GM21723 (cell line): ENCODE measurements around the gene SKP2.
"Not testable (repeated sequence)": the region's sequence is repeated elsewhere in the genome, so short reads cannot be mapped to it uniquely, and the experiment has no call there.

Experiments
- ATAC-seq: cut with Tn5 transposase; IDR thresholded peaks from one replicate; pipeline ENCODE4 v1.9.1; 2021; ENCODE audit warnings: mild to moderate bottlenecking, moderate library complexity; ENCODE audit not compliant: unreplicated experiment

Gene SKP2

DNA sequence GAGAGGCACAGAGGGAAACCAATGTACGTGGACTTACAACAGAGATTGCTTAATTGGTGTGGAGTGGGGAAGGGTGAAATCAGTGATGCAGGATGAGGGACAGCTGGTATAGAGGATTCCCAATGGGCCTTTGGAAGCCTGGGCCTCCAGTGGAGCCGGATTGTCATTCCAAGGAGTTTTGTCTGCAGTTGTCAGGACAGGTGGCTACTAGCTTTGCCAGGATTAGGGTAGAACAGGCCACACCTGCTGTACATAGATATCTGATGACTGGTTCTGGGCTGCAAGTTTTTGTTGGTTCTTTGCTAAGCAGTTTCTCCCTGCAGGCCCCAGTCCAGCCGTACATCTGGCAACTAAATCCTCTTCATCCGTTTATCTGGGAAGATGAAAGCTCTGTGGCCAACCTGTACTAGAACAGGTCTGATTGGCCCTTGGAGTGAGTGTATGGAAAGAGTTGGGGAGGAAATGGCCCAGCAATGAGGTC, 4.2 kb downstream of the SKP2 start:
- ATAC-seq: no peak

DNA sequence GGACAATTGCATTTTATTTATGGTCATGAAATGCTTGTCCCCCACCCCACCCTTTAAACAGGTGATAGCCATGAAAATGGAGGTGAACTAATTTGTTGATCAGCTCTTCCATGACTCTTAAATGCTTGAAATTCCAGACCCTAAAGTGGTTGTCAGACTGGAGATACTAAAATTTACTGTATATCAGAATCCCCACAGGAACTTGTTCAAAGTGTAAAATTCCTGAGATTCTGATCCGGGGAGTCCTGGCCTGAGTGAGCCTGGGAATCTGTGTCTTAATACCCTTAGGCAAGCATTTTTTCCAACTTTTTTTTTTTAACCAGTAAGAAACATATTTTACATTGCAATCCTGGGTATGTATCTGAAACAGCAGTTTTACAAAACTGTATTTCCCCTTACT, 4.7 kb downstream of the SKP2 start:
- ATAC-seq: no peak

DNA sequence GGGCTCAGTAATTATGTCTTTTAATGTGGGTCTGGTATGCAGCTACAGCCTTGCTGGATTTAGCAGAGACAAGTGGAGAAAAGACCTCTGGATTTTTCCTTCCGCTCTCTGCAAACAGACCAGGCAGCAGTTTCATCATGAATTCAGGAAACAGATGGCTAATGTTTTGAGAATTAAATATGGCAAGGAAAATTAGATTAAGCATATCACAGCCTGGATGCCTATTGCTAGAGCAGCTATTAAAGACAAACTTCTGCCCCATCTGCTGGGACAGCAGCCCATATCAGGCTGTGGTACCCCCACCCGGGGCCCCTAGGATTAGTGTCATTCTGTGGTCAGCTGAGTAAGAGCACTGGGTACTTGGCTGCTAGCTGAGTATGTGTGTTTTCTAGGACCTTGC, 6.2 kb downstream of the SKP2 start:
- no peak for ATAC-seq

DNA sequence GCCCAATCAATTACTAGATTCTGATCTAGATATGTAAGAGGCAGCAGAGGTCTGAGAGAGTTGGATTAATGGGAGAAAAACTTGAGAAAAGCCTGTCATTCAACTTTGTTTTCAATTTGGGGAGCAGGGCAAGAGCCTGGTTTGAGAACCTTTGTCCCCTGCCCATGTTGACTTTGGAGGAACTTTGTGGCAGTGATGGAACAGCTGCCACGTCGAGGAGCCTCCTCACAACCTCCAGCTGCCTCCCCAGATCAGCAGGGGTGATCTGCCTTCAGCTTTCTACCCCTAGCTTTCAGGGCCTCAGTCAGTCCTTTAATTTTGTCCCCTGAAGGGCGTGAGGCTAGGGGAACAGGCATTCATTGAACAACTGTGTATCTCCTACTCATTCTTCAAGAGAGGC, 8.7 kb downstream of the SKP2 start:
- no peak for ATAC-seq

DNA sequence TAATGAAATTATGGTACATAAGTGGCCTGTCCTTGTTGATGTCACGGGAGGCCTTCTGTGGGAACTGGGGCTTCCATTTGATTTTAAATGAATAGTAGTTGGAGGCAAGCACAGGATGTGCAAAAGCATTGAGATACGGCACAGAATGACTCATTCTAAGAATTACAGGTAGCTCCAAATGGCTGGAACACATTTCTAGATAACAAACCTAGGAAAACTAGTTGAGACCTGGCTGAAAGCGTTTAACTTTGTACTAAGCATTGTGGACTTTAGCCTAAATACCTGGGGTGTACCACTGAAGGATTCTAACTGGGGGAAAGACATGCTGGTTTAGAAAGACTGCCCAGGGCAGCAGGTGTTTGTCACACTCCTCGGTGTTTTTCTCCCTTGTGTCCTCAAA, 9.4 kb downstream of the SKP2 start:
- no peak for ATAC-seq

DNA sequence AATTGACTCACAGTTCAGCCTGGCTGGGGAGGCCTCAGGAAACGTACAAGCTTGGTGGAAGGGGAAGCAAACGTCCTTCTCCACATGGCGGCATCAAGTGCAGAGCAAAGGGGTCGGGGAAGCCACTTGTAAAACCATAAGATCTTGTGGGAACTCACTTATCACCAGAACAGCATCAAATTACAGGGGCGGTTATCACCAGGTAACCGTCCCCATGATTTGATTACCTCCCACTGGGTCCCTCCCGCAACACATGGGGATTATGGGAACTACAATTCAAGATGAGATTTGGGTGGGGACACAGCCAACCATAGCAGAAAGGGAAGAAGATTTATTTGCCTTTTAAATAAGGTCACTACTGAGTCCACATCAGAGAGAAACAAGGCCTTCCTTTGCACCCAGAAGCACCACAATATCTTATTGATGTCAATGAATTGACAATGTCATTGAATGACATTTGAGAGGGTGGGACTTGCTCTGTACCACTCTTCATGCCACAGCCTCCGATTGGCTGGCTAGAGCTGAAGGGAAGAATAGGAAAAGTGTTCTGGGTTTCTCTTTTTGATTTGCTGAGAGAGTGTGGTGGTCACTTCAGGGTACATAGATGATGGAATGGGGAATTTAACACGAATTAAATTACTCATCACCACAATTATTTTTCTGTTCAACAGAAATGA, 11.0 kb downstream of the SKP2 start:
- ATAC-seq: no peak

DNA sequence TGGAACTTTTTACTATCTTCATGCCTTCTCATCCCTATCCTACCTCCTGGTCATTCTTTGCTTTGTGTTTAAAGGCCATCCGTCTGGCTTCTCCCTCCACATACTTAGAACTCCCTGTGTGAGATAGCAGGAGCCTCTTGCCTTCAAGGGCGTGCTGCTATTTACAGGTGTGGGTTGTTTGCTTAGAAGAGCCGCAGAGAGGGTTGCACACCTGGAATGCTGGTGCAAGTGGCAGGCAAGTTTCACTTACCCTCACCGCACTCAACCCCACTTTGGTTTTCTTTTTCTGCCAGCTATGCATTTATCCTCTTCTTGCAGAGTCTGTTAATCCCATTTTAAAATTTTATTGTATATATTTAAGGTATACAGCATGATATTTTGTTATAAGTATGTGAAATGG, 12.6 kb downstream of the SKP2 start:
- no peak for ATAC-seq

DNA sequence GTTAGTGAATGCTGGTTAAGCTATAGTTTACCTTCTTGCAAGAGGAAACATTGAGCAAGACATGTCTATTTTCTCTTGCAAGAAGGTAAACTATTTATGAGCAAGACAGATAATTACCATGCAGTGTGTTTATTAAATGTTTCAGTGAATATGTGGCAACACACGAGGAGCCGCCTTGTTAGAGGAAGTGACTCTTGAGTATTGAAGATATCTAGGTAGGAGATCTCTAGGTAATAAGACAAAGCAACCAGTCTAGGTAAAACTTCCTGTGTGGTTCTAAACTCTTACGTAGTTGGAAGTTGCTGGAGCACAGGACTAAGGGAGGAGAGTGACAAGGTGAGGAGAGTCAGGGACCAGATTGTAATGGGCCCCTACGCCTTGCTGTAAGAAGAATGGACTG, 16.8 kb downstream of the SKP2 start:
- no peak for ATAC-seq

DNA sequence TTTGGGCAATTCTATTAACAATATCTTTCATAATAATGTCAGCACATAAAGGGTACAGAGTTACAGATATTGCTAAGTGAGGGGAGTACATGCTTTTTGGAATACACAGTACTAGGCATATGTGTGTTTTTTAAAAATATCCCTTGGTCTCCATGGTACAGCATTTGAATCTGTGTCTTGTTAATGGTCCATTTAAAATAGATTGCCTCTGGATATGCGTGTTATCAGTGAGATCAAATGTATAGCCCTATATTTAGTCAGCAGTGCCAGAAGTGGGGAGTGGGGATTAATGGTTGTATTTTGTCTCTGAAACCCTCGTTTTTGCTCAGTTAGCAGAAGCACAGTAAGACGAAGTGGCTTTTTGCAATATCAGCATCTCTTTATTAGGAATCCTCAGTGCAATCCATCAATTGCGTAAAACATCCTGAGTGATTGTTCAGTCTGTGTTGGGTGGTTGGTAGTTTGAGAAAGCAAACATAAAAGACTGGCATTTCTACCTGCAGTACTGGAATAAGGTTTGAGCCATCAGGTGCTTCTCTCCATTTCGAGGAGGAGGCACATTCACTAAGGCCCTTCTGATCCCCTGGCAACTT, 19.0 kb downstream of the SKP2 start:
- ATAC-seq: no peak

DNA sequence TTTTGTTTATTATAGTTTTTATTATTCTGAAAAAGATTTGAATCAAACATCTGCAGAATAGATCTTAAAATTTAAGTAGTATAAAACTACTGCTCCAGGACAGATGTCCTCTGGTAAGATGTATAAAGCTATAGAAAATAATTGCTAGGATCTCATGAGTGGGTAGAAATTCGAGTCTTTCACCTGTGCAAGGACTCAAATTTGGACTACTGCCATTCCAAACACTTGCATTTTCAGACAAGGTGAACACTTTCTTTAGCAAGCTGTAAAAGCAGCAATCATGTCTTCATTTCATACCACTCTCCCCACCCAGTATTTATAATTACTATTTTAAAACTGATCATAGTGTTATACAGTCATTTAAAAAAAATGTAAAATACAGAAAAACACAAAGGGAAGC, 20.7 kb downstream of the SKP2 start:
- ATAC-seq: no peak

DNA sequence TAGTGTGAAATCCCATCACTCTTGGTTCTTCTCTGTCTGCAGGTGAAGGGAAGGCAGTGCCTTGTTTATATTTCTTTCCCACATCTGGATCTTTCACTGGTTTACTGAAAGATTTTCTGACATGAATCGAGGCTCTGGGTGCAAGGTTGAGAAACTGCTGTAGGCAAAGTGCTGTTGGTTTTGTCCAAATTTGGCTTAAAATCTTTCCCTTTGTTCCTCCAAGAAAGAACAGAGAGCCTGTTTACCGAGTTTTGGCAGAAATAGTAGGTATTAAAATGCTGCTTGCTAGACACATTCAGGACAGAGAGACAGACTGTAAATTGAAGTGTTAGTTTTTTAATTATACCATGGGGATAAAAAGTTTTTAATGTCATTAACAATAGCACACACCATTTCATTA, 21.5 kb downstream of the SKP2 start:
- no peak for ATAC-seq

DNA sequence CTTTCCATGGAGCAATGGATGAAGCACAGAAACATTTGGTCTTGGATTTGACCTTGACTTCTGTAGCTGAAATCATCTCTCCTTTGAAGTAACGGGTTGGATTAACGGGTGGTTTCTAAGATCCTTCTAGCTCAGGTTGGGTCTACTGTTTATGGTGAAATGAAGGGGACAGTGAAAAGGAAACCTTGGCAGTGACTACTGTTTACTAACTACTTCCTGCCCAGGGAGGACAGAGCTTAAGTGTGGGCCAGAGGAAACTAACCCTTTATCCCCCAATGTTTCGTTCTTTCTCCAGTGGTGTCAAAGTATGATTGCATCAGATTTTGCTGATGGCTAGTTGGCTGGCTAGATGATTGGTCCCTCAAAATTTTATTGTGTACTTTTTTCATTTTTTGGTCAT, 22.2 kb downstream of the SKP2 start:
- no peak for ATAC-seq

DNA sequence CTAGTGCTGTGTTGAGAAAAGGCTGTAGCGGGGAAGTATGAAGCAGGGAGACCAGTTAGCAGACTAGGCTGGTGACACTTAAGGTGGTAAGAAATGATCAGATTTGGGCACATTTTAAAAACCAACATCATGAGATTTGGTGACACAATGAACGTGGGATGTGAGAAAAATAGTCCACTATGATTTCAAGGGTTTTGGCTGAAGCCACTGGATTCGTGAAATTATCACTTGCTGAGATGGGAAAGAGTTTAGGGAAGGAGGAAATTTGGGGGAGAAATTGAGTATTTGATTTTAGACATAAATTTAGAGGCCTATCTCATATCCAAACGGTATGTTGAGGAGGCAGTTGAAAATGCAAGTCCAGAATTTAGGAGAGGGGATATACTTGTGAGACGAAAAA, 23.1 kb downstream of the SKP2 start:
- ATAC-seq: no peak

DNA sequence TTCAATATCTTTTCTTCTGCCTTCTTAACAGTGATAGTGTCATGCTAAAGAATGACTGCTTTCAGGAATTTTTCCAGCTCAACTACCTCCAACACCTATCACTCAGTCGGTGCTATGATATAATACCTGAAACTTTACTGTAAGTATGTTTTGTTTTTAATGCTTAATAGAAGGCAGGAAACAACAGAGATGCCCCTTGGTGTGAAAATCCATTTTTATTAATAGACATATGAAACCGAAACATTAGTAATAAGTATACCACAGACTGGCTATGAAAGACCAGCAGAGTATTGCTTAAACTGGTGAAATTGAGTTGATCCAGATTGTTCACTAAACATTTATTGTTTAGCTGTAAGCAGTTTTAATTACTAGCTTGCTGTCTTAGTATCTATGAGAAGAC, 25.2 kb downstream of the SKP2 start:
- ATAC-seq: peak; percentile 97

DNA sequence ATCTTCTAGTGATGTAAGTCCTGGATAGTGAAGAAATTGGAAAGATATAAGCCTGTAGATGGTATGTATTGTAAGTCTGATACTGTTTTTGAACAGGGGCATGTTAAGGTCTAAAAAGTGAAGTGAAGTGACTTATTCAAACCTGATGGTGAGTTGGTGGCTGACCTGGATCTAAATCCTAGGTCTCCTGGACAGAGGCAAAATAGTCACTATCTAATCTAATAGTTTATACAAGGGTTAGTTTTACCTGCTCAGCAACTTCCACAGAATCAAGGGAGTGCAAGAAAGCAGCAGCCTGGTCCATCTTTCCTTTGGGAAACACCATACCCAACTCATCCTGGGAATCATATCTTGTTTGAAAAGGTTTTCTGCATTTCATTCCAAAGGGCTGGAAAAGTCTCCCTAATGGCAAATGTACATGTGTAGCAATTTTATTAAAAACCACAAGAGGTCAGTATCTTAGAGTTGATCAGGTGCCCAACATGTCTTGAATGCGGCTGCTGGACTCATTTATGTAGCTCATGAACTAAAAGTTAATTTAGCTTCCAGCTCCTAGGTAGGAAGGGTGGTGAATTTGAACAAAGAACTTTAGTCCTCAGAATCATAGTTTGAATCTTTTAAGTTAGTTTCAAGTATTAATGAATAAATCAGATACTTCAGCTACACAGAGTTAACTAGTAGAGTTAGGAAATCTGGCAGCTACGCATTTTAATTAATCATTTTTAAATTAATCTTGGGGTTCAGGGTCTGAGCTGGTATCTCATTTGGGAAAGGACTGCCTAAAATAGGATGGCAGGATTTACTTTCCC, 26.0 kb downstream of the SKP2 start:
- no peak for ATAC-seq

DNA sequence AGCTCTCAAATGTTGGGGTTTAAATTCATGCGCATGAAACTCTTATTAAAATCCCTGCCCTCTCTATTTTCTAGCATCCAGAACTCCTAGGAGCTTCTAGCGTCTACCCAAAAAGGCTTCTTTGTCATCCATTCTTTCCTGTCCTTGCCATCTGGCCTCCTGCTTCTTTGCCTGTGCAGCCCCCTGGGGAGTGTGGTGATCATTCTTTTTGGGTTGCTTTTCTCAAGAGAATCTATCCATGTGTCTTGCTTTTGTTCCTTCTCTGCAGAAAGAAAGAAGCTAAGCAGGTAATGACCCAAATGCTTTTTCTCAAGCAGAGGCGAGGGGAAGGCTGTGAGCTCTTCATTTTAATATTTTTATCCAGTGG, 26.6 kb downstream of the SKP2 start:
- ATAC-seq: no peak

DNA sequence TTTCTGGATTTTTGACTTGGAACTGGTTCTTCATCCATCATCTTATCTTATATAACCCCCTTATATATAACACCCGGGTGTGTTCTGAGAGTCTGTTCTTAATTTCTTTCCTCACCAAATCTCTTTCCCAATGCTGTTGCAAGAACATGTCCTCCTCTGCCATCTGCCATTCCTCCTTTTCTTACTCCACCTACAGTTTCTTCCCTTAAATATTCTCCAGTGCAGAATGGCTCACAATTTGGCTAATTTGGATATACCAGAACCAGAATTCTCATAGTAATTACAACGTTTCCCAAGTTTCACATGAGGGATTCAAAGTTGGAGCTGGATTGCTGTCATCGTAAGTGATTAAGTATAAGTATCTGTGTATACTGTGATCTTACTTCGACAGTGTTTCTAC, 28.0 kb downstream of the SKP2 start:
- ATAC-seq: no peak

DNA sequence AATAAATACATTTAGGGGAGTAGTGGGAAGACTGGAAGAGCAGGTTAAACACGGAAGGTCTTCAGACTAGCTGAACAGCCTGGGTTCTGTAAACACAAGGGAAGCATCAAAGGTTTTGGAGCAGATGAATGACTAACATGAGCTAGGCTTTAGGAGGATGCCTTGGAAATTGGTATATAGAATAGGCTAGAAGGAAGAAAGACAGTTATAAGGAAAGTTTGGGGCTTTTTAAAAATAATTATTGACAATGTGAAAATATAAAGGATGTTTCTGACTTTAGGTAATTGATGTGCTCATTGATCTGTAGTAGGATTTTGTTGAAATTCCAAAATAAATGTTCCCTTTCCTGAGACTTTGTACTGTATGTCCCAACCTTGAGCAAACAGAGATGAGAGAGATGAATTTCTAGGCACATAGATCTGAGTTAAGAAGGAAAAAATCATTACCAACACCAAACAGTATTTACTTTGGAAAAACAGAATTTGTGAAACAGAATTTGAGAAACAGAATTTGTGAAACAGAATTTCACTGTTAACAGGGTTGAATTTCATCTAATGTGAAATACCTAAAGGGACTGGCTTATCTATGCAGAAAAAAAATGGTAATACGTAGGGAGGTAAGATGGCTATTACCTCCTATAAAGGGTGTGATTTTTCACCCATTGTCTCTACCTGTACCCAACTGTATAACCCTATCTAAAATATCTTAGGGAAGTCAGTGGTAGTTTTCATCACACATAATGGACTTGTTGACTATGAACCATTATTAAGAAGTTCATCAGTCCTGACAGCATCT, 28.8 kb downstream of the SKP2 start:
- no peak for ATAC-seq

DNA sequence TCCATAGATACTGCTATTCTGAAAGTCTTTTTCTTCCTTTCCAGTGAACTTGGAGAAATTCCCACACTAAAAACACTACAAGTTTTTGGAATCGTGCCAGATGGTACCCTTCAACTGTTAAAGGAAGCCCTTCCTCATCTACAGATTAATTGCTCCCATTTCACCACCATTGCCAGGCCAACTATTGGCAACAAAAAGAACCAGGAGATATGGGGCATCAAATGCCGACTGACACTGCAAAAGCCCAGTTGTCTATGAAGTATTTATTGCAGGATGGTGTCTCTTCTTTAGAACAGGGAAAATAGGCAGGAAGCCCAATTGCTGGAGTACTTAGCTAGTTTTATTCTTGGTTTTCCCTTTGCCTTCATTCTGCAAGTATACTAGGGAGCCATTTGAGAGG, 29.9 kb downstream of the SKP2 start:
- ATAC-seq: no peak

DNA sequence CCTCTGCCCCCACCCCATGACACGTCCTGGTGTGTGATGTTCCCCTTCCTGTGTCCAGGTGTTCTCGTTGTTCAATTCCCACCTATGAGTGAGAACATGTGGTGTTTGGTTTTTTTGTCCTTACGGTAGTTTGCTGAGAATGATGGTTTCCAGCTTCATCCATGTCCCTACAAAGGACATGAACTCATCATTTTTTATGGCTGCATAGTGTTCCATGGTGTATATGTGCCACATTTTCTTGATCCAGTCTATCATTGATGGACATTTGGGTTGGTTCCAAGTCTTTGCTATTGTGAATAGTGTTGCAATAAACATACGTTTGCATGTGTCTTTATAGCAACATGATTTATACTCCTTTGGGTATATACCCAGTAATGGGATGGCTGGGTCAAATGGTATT, 32.5 kb downstream of the SKP2 start:
- ATAC-seq: not testable (repeated sequence)

DNA sequence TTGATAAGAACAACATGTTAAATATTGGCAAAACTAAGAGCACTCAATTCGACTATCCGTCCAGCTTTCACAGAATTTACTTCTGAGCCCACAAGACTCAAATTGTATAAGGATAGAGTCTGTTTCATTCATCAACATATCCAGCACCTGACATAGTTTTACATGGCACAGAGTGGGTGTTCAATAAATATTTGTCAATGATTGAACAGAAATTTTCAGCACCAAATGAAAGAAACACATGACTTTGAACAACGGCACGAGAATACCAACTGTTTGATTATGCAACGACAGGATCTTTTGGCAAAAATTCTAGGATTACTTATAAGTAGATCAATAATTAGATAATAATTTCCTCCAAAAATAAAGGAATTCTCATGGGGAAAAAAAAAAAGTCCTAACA, 41.8 kb downstream of the SKP2 start:
- no peak for ATAC-seq
